Measurements from ENCODE around the gene ACVR1.

Gene ACVR1

GRCh38 chr2:157800838-157801495, 75.2 kb downstream of the ACVR1 start:
- DNase-seq = no peak
- Histone ChIP-seq H3K27ac (no peak overlapping the region), H3K36me3 (replicated peaks) (no peaks in the 10 kb centered on the region), H3K4me3 (ENCODE audit: low read depth, low read length) (no peak overlapping the region), H3K27me3 (replicated peaks) (no peaks in the 10 kb centered on the region)
- in situ Hi-C loops (cut with HindIII; ENCODE audit: low pct_ligation_motif_present, low sequenced_read_pairs) = no loop called here
- no peak for TF ChIP-seq CTCF (IDR thresholded peaks at IDR 0.05; ENCODE audit: low read depth, low read length, missing control alignments)

- H3K27me3 ChIP-seq (replicated peaks) = no peaks in the 10 kb centered on the region
- TF ChIP-seq CTCF (IDR thresholded peaks at IDR 0.05; ENCODE audit: low read depth, low read length, missing control alignments) = peak; percentile 47
- H3K36me3 ChIP-seq (replicated peaks) = no peaks in the 10 kb centered on the region
- in situ Hi-C loops (cut with HindIII; ENCODE audit: low pct_ligation_motif_present, low sequenced_read_pairs) = loop anchor here (25.0 kb wide), 1 partner anchor 219 kb away; no protein-coding TSS in a partner anchor
- no peak for DNase-seq
- H3K4me3 ChIP-seq (ENCODE audit: low read depth, low read length) = no peak overlapping the region
- H3K27ac ChIP-seq = no peak overlapping the region
These were observed 83.0 kb downstream of the ACVR1 start for GRCh38 chr2:157793053-157793612.

- TF ChIP-seq CTCF (IDR thresholded peaks at IDR 0.05; ENCODE audit: low read depth, low read length, missing control alignments) = no peak
- in situ Hi-C loops (cut with HindIII; ENCODE audit: low pct_ligation_motif_present, low sequenced_read_pairs) = loop anchor here (25.0 kb wide), 1 partner anchor 220 kb away; no protein-coding TSS in a partner anchor
- DNase-seq = peak; percentile 76
- no peak overlapping the region for H3K4me3 ChIP-seq (ENCODE audit: low read depth, low read length)
- no peak overlapping the region for H3K27ac ChIP-seq
- no peaks in the 10 kb centered on the region for H3K27me3 ChIP-seq (replicated peaks)
- H3K36me3 ChIP-seq (replicated peaks) = no peaks in the 10 kb centered on the region
These were observed 83.6 kb downstream of the ACVR1 start for GRCh38 chr2:157792335-157793052.

- Histone ChIP-seq H3K27ac (no peak overlapping the region), H3K4me3 (ENCODE audit: low read depth, low read length) (no peak overlapping the region), H3K27me3 (replicated peaks) (no peaks in the 10 kb centered on the region), H3K36me3 (replicated peaks) (no peaks in the 10 kb centered on the region)
- TF ChIP-seq CTCF (IDR thresholded peaks at IDR 0.05; ENCODE audit: low read depth, low read length, missing control alignments) = no peak
- in situ Hi-C loops (cut with HindIII; ENCODE audit: low pct_ligation_motif_present, low sequenced_read_pairs) = loop anchor here (25.0 kb wide), 1 partner anchor 222 kb away; no protein-coding TSS in a partner anchor
- no peak for DNase-seq
These were observed 85.3 kb downstream of the ACVR1 start for GRCh38 chr2:157790780-157791179.

GRCh38 chr2:157789933-157790511, 86.1 kb downstream of the ACVR1 start:
- in situ Hi-C loops (cut with HindIII; ENCODE audit: low pct_ligation_motif_present, low sequenced_read_pairs) = loop anchor here (25.0 kb wide), 1 partner anchor 222 kb away; no protein-coding TSS in a partner anchor
- Histone ChIP-seq H3K27me3 (replicated peaks) (no peaks in the 10 kb centered on the region), H3K27ac (no peak overlapping the region), H3K4me3 (ENCODE audit: low read depth, low read length) (no peak overlapping the region), H3K36me3 (replicated peaks) (no peaks in the 10 kb centered on the region)
- no peak for DNase-seq
- no peak for TF ChIP-seq CTCF (IDR thresholded peaks at IDR 0.05; ENCODE audit: low read depth, low read length, missing control alignments)
